Jurkat, Clone E6-1 (cell line): ENCODE data around the gene FAM234B. TPM values are rescaled to one million over a fixed set of nuclear protein-coding genes. Genes with fewer than 3 reads are reported as not detected.

ENCODE experiments used
- DNase-seq: peaks from one replicate; pipeline ENCODE4 v3.0.0-alpha.2; 2011; ENCODE audit warnings: low read depth, low spot score
- H3K4me3 ChIP-seq: 2 replicates; pipeline ENCODE4 v1.5.1; 2011; ENCODE audit warnings: mild to moderate bottlenecking, low read length, control low read depth, moderate library complexity
- polyA plus RNA-seq: library from polyadenylated mRNA; unstranded; fragments of >200 nt; gene quantifications from one replicate; pipeline ENCODE4 v1.2.1, GENCODE V29; 2012; ENCODE audit warnings: missing spikeins; ENCODE audit not compliant: insufficient read length, insufficient read depth

The FAM234B gene, protein sequence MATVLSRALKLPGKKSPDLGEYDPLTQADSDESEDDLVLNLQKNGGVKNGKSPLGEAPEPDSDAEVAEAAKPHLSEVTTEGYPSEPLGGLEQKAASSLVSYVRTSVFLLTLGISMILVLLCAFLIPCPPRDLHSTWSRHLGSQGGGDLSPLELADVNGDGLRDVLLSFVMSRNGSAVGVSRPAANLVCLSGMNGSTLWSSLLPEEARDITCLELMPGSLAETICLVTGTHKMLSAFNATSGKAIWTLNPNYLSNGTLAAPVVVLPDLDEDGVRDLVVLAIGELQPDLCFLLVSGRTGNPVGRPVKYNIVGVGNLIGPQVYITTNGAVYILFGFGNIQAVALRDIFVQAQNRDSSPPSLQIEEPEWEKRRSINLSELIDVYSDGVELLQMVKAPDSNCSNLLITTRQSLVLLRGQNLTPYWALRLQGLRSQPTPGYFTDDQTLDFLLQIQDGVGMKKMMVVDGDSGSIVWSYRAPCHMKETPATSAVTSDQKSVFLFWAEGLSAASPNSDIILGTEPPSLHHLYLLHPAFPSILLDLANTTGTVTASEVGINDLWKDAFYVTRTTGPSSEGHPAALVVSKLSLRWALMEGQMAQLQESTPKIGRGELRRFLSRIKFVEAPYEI
- polyA plus RNA-seq = 9.6 TPM

DNA sequence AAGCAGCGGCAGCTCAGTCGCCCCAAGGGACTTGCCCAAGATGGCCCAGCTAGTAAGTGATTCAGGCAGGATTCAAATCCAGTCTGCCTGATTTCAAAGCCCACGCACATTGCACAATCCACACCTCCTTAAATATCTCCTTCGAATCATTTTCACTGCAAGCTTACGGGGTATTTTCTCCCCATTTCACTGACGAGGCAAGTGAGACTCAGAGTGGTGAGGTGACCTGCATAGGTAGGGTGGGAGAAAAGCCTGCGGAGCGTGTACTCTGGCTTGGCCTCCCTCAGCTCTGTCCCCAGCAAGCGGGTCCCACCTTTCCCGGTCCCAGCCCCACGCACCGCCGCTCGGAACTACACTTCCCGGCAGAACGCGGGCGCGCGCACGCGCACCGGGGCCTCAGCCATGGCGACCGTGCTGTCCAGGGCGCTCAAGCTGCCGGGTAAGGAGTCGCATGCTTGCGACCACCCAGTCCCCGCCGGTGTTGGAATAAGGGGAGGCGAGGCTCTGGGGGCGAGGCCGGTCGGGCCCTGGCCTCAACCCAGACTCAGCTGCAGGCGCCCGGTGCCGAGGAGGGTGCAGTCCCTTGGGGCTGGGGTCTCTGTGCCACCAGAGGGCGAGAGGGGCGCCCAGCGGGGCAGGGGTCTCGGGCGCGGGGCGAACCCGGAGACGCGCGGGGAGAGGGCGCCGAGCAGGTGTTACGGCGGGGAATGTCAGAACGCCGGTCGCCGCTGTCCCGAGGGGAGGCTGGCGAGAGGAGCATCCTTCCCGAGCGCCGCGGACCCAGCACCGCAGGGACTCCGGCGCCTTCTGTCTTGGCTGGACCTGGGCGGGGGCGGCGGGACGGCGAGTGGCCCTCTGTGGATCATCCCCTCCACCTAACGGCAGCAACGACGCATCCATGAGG, at the start of gene FAM234B:
TSS of gene FAM234B (plus strand) at position 380 of the 904 bp plus-strand sequence. CDS start at position 403, 23 bp downstream.
- H3K4me3 ChIP-seq = peak within 1 kb of the TSS; percentile 81
- DNase-seq = peak; percentile 40

DNA sequence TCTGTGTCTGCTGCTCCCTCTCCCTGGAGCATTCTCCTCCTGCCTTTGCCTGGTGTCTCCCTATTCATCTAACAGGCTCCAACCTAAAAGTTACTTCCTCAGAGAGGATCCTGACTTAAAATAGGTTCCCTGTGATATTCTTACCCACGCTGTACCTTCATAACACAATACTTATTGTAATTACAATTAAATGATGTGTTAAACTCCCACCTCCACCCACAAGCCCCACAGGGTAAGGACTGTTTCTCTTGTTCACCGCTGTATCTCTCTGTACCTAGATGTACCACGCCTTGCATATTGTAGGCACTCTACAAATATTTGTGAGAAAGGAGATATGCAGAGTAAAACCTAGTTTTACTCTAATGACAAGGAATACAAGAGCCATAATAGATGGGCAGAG, 49.1 kb upstream of the FAM234B start:
- H3K4me3 ChIP-seq = no peak overlapping the region
- no peak for DNase-seq

DNA sequence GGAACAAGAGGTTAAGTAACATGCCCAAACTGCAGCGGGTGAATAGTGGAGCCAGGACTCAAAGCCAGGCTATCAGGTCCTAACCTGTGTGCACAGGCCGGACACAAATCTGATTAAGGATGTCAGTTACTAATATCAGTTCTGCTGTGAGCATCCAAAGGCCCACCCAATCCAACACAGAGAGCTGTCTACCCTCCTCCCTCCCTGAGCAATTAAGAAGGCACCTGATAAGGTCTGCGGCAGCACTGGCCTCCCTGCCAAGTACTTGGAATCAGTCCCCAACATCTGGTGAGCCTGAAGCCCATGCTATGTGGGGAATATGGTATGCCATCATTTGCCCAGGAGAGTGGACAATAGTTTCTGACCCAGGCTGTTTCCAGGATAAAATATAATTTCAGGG, 48.0 kb upstream of the FAM234B start:
- no peak for DNase-seq
- H3K4me3 ChIP-seq = no peak overlapping the region

DNA sequence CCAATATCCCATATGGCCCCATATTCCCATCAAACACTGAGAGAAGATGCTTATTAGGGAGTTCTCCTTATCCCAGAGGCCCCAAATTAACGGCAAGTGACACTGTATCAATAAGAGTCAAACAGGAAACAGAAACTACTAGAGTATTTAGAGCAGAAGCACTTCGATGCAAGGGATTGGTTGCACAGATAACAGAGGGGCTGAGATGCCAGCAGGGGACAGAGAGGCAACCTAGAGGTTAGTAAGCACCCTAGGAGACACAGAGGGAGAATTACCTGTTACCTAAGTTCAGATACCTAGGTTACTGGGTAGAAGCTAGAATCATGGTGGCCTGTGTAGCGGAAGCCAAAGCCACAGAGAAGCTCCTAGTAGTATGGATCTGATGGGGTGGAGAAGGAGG, 47.0 kb upstream of the FAM234B start:
- DNase-seq = no peak

DNA sequence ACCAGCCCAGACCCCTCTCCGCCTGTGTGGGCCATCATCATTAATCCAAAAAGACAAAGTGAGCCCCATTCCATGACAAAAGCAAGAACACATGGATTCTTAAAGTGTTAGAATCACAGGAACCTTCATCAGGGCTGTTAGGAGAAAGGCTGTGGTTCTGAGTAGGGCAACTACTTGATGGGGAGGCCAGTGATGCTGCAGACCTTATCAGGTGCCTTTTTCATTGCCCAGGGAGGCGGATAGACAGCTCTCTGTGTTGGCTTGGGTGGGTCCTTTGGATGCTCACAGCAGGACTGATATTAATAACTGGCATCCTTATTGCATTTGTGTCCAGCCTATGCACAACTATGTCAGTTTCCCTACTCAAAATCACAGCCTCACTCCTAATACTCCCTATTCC, 46.4 kb upstream of the FAM234B start:
- H3K4me3 ChIP-seq = no peak overlapping the region
- DNase-seq = no peak

More for the DNA sequence above, 47.0 kb upstream of the FAM234B start:
- no peak overlapping the region for H3K4me3 ChIP-seq

GRCh38 chr12:12998248-12998647, 45.9 kb upstream of the FAM234B start:
- no peak for DNase-seq
- no peak overlapping the region for H3K4me3 ChIP-seq

DNA sequence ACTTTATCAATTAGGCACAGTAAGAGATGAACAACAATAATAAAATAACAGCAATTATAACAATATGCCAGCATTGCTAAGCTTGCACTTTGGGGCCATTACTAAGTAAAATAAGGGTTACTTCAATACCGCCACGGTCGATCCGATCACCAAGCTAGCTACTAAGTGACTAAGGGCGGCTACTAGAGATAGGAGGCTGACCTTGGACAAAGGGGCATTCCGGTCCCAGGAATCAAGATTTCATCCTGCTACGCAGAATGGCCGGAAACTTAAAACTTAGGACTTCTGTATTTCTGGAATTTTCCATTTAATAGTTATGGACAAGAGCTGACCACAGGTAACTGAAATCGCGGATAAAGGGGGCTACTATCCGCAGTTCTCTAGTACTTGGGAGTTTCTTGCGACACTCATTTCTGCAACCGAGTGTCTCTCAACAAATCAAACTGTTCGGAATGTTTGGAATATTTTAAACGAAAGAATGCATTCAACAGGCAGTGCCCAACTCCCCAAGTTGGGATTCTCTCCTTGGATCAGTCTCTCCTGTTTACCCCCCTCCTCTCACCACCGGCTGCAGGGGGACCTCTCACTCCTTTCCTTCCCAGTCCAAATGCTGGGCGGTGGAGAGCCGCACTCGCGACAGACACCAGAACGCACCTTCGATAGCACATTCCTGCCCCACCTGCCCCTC, 44.8 kb upstream of the FAM234B start:
- peak overlapping the region; percentile 65 for H3K4me3 ChIP-seq
- no peak for DNase-seq

GRCh38 chr12:12999959-13000615, 44.1 kb upstream of the FAM234B start, which contains the start of gene HEBP1:
TSS of gene HEBP1 (minus strand) at chr12:13000265. CDS start at chr12:13000114, 151 bp downstream.
- DNase-seq = peak; percentile 59
- H3K4me3 ChIP-seq = peak within 1 kb of the TSS; percentile 69

GRCh38 chr12:13000616-13000924, 43.6 kb upstream of the FAM234B start:
- DNase-seq = no peak
- peak overlapping the region; percentile 69 for H3K4me3 ChIP-seq

GRCh38 chr12:13000925-13001774, 43.0 kb upstream of the FAM234B start:
- DNase-seq = no peak

GRCh38 chr12:13001775-13002040, 42.5 kb upstream of the FAM234B start:
- DNase-seq = no peak
- H3K4me3 ChIP-seq = no peak overlapping the region

More at GRCh38 chr12:13000925-13001774, 43.0 kb upstream of the FAM234B start:
- H3K4me3 ChIP-seq = peak overlapping the region; percentile 69

DNA sequence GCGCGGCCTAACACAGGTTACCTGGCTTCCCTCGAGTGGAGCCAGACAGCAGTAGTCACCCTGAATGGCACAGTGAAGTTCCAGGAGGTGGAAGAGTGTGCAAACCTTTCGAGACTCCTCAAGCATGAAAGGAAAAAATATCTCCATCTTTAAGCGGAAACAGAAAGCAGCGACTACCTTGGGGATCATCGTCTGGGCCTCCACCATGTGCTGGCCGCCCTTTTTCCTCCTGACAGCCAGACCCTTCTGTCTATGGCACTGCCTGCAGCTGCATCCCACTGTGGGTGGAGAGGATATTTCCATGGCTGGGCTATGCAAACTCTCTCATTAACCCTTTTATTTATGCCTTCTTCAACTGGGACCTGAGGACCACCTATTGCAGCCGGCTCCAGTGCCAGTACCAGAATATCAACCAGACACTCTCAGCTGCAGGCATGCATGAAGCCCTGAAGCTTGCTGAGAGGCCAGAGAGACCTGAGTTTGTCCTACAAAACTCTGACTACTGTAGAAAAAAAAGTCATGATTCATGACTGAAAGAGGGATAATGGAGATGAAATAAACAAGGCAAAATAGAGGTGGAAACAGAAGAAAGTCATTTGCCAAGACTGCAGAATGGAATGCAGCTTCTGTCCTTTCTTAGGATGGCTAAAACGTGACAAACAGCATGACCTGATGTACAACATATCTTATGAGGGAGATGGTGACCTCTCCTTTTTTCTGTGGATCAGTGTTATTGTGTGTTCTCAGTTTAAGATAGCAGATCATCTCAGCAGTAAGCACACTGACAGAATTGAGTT, 41.7 kb upstream of the FAM234B start:
- no peak overlapping the region for H3K4me3 ChIP-seq
- no peak for DNase-seq

GRCh38 chr12:13004361-13004760, 39.8 kb upstream of the FAM234B start:
- no peak for DNase-seq
- no peak overlapping the region for H3K4me3 ChIP-seq

- H3K4me3 ChIP-seq = no peak overlapping the region
- DNase-seq = no peak
These were observed 39.2 kb upstream of the FAM234B start for GRCh38 chr12:13004986-13005385.

GRCh38 chr12:13005649-13006048, 38.5 kb upstream of the FAM234B start:
- DNase-seq = no peak
- H3K4me3 ChIP-seq = no peak overlapping the region

GRCh38 chr12:13007496-13008233, 36.5 kb upstream of the FAM234B start:
- DNase-seq = no peak
- no peak overlapping the region for H3K4me3 ChIP-seq
